Medulla oblongata (tissue), 1 donor: Measurements from ENCODE around the gene RFC2.
"Not testable (repeated sequence)": the region's sequence is repeated elsewhere in the genome, so short reads cannot be mapped to it uniquely, and the experiment has no call there.

Experiments
- DNase-seq: peaks from one replicate; pipeline ENCODE4 v3.0.0-alpha.2; 2015; ENCODE audit errors: extremely low spot score

Gene RFC2

GRCh38 chr7:74217455-74218342 lies 36.5 kb downstream of the RFC2 start:
- peak; percentile 72 for DNase-seq

- DNase-seq: no peak
These were observed 37.8 kb downstream of the RFC2 start for GRCh38 chr7:74216361-74216761.

- DNase-seq: no peak
These were observed 38.3 kb downstream of the RFC2 start for GRCh38 chr7:74215921-74216320.

GRCh38 chr7:74214816-74215630 lies 39.2 kb downstream of the RFC2 start:
- DNase-seq: no peak

GRCh38 chr7:74212661-74213060 lies 41.5 kb downstream of the RFC2 start:
- DNase-seq: no peak

GRCh38 chr7:74208241-74208640 lies 46.0 kb downstream of the RFC2 start:
- not testable (repeated sequence) for DNase-seq

- DNase-seq: no peak
These were observed 46.6 kb downstream of the RFC2 start for GRCh38 chr7:74207586-74207985.

GRCh38 chr7:74206589-74207120 lies 47.5 kb downstream of the RFC2 start:
- DNase-seq: peak; percentile 91

- not testable (repeated sequence) for DNase-seq
These were observed 48.1 kb downstream of the RFC2 start for GRCh38 chr7:74206052-74206451.

GRCh38 chr7:74203956-74204618 lies 50.1 kb downstream of the RFC2 start:
- no peak for DNase-seq

GRCh38 chr7:74202841-74203556 lies 51.2 kb downstream of the RFC2 start:
- DNase-seq: peak; percentile 80

GRCh38 chr7:74199551-74200355 lies 54.4 kb downstream of the RFC2 start:
- DNase-seq: no peak

- DNase-seq: no peak
These were observed 56.6 kb downstream of the RFC2 start for GRCh38 chr7:74197449-74198124.

GRCh38 chr7:74195968-74196654 lies 58.1 kb downstream of the RFC2 start:
- not testable (repeated sequence) for DNase-seq

- not testable (repeated sequence) for DNase-seq
These were observed 58.9 kb downstream of the RFC2 start for GRCh38 chr7:74195139-74195860.

- no peak for DNase-seq
These were observed 59.5 kb downstream of the RFC2 start for GRCh38 chr7:74194686-74195085.

GRCh38 chr7:74193913-74194312 lies 60.3 kb downstream of the RFC2 start:
- no peak for DNase-seq

GRCh38 chr7:74193054-74193453 lies 61.1 kb downstream of the RFC2 start:
- no peak for DNase-seq

- no peak for DNase-seq
These were observed 63.0 kb downstream of the RFC2 start for GRCh38 chr7:74191231-74191630.
